Nephron progenitor cell (in vitro differentiated cells): ENCODE results near the gene FUZ.

Source experiments
- DNase-seq: peaks from one replicate; pipeline ENCODE4 v3.0.0; 2021
- H3K27ac Mint-ChIP-seq: 2 replicates; pipeline ENCODE4 v1.8.0; 2021; ENCODE audit warnings: mild to moderate bottlenecking, moderate library complexity, mixed read lengths
- H3K27me3 Mint-ChIP-seq: 2 replicates; pipeline ENCODE4 v1.8.0; 2021; ENCODE audit warnings: mild to moderate bottlenecking, low read depth, mixed read lengths; ENCODE audit not compliant: poor library complexity
- H3K36me3 Mint-ChIP-seq: 2 replicates; pipeline ENCODE4 v1.8.0; 2021; ENCODE audit warnings: low read depth, mixed read lengths
- H3K4me1 Mint-ChIP-seq: 2 replicates; pipeline ENCODE4 v1.8.0; 2021; ENCODE audit warnings: mixed read lengths
- H3K4me3 Mint-ChIP-seq: 2 replicates; pipeline ENCODE4 v1.8.0; 2021; ENCODE audit warnings: mild to moderate bottlenecking, moderate library complexity, mixed read lengths
- H3K9me3 Mint-ChIP-seq: 2 replicates; pipeline ENCODE4 v1.8.0; 2021; ENCODE audit warnings: mild to moderate bottlenecking, moderate library complexity, mixed read lengths
- CTCF ChIP-seq: fragments of 200-600 bp; sonication (generic); IDR thresholded peaks from 2 replicates; pipeline ENCODE4 v1.5.0; 2021; ENCODE audit warnings: antibody characterized with exemption

Gene FUZ

GRCh38 chr19:49855676-49856573 is 42.8 kb upstream of the FUZ start:
- H3K27ac Mint-ChIP-seq: peak overlapping the region; percentile 91
- DNase-seq: no peak
- H3K27me3 Mint-ChIP-seq: no peaks in the 10 kb centered on the region
- no peaks in the 10 kb centered on the region for H3K9me3 Mint-ChIP-seq
- peaks cover 23% of the 10 kb centered on the region for H3K36me3 Mint-ChIP-seq
- H3K4me1 Mint-ChIP-seq: peaks cover 25% of the 10 kb centered on the region
- H3K4me3 Mint-ChIP-seq: no peak overlapping the region
- no peak for TF ChIP-seq CTCF

GRCh38 chr19:49855277-49855675 is 42.2 kb upstream of the FUZ start:
- Mint-ChIP-seq H3K27ac (peak overlapping the region; percentile 91), H3K27me3 (no peaks in the 10 kb centered on the region), H3K4me1 (peaks cover 26% of the 10 kb centered on the region), H3K9me3 (no peaks in the 10 kb centered on the region), H3K36me3 (peaks cover 24% of the 10 kb centered on the region), H3K4me3 (no peak overlapping the region)
- no peak for DNase-seq
- TF ChIP-seq CTCF: no peak

- Mint-ChIP-seq H3K9me3 (peaks cover 6% of the 10 kb centered on the region), H3K4me3 (no peak overlapping the region), H3K27ac (no peak overlapping the region), H3K36me3 (peaks cover 31% of the 10 kb centered on the region), H3K27me3 (peaks cover 2% of the 10 kb centered on the region), H3K4me1 (peaks cover 29% of the 10 kb centered on the region)
- no peak for DNase-seq
- no peak for TF ChIP-seq CTCF
Observed at GRCh38 chr19:49854378-49855263, 41.5 kb upstream of the FUZ start.

GRCh38 chr19:49853852-49854377 is 40.8 kb upstream of the FUZ start:
- TF ChIP-seq CTCF: no peak
- Mint-ChIP-seq H3K36me3 (peaks cover 35% of the 10 kb centered on the region), H3K27me3 (peaks cover 2% of the 10 kb centered on the region), H3K27ac (peak overlapping the region; percentile 95), H3K4me1 (peaks cover 29% of the 10 kb centered on the region), H3K4me3 (peak overlapping the region; percentile 93), H3K9me3 (peaks cover 13% of the 10 kb centered on the region)
- DNase-seq: no peak

- no peak for TF ChIP-seq CTCF
- peaks cover 41% of the 10 kb centered on the region for H3K36me3 Mint-ChIP-seq
- peaks cover 23% of the 10 kb centered on the region for H3K9me3 Mint-ChIP-seq
- H3K27ac Mint-ChIP-seq: peak overlapping the region; percentile 77
- no peak for DNase-seq
- peaks cover 2% of the 10 kb centered on the region for H3K27me3 Mint-ChIP-seq
- H3K4me3 Mint-ChIP-seq: peak overlapping the region; percentile 93
- peaks cover 29% of the 10 kb centered on the region for H3K4me1 Mint-ChIP-seq
Observed at GRCh38 chr19:49852631-49853126, 39.6 kb upstream of the FUZ start.
